IPS-20b (cell line): Measurements from ENCODE around the gene MEOX1.
"Not testable (repeated sequence)": the region's sequence is repeated elsewhere in the genome, so short reads cannot be mapped to it uniquely, and the experiment has no call there.

Source experiments
- H3K27ac ChIP-seq: one replicate; pipeline ENCODE4 v1.5.1; 2013; ENCODE audit warnings: low read length
- H3K27me3 ChIP-seq: 2 replicates; pipeline ENCODE4 v1.6.1; 2013; ENCODE audit warnings: mild to moderate bottlenecking, low read length, inconsistent platforms; ENCODE audit not compliant: insufficient read depth
- H3K36me3 ChIP-seq: 2 replicates; pipeline ENCODE4 v1.6.1; 2013; ENCODE audit warnings: low read depth, mild to moderate bottlenecking, inconsistent platforms, low read length, moderate library complexity; ENCODE audit not compliant: insufficient read depth
- H3K4me1 ChIP-seq: 2 replicates; pipeline ENCODE4 v1.6.1; 2013; ENCODE audit warnings: mild to moderate bottlenecking, control low read depth, inconsistent platforms, low read length, moderate library complexity; ENCODE audit not compliant: insufficient read depth
- H3K4me3 ChIP-seq: 2 replicates; pipeline ENCODE4 v1.5.1; 2013; ENCODE audit warnings: mild to moderate bottlenecking, low read length, inconsistent platforms
- H3K9ac ChIP-seq: 2 replicates; pipeline ENCODE4 v1.6.1; 2013; ENCODE audit warnings: low read depth, mild to moderate bottlenecking, inconsistent platforms, low read length, moderate library complexity
- H3K9me3 ChIP-seq: 2 replicates; pipeline ENCODE4 v1.6.1; 2013; ENCODE audit warnings: mild to moderate bottlenecking, low read depth, low read length, inconsistent platforms; ENCODE audit not compliant: insufficient read depth

The MEOX1 gene

GRCh38 chr17:43612515-43612914 is 49.2 kb downstream of the MEOX1 start:
- H3K9me3 ChIP-seq: peaks cover 6% of the 10 kb centered on the region
- H3K36me3 ChIP-seq: no peaks in the 10 kb centered on the region
- H3K4me1 ChIP-seq: no peaks in the 10 kb centered on the region; the same call in 1 of the 2 replicates
- no peaks in the 10 kb centered on the region for H3K27me3 ChIP-seq
- H3K9ac ChIP-seq: no peak overlapping the region
- H3K27ac ChIP-seq: no peak overlapping the region
- H3K4me3 ChIP-seq: no peak overlapping the region

- no peaks in the 10 kb centered on the region for H3K36me3 ChIP-seq
- H3K4me1 ChIP-seq: no peaks in the 10 kb centered on the region; the same call in 1 of the 2 replicates
- no peak overlapping the region for H3K4me3 ChIP-seq
- peaks cover 6% of the 10 kb centered on the region for H3K9me3 ChIP-seq
- no peak overlapping the region for H3K27ac ChIP-seq
- no peak overlapping the region for H3K9ac ChIP-seq
- no peaks in the 10 kb centered on the region for H3K27me3 ChIP-seq
These were observed 50.3 kb downstream of the MEOX1 start for GRCh38 chr17:43611230-43611969.

- Histone ChIP-seq H3K27me3 (no peaks in the 10 kb centered on the region), H3K36me3 (no peaks in the 10 kb centered on the region), H3K9me3 (peaks cover 6% of the 10 kb centered on the region), H3K4me1 (no peaks in the 10 kb centered on the region; the same call in 1 of the 2 replicates), H3K27ac (no peak overlapping the region), H3K4me3 (no peak overlapping the region), H3K9ac (no peak overlapping the region)
These were observed 51.9 kb downstream of the MEOX1 start for GRCh38 chr17:43609613-43610385.

- H3K9ac ChIP-seq: no peak overlapping the region
- peaks cover 6% of the 10 kb centered on the region for H3K9me3 ChIP-seq
- H3K36me3 ChIP-seq: no peaks in the 10 kb centered on the region
- no peaks in the 10 kb centered on the region; the same call in 1 of the 2 replicates for H3K4me1 ChIP-seq
- H3K27ac ChIP-seq: no peak overlapping the region
- H3K27me3 ChIP-seq: no peaks in the 10 kb centered on the region
- no peak overlapping the region for H3K4me3 ChIP-seq
These were observed 53.4 kb downstream of the MEOX1 start for GRCh38 chr17:43608313-43608712.

GRCh38 chr17:43604549-43604948 is 57.2 kb downstream of the MEOX1 start:
- no peaks in the 10 kb centered on the region for H3K27me3 ChIP-seq
- H3K4me3 ChIP-seq: no peak overlapping the region

GRCh38 chr17:43603321-43603720 is 58.4 kb downstream of the MEOX1 start:
- Histone ChIP-seq H3K27ac (no peak overlapping the region), H3K27me3 (no peaks in the 10 kb centered on the region), H3K4me3 (no peak overlapping the region), H3K36me3 (no peaks in the 10 kb centered on the region), H3K9me3 (no peaks in the 10 kb centered on the region), H3K4me1 (no peaks in the 10 kb centered on the region; the same call in 1 of the 2 replicates), H3K9ac (no peak overlapping the region)

More at GRCh38 chr17:43604549-43604948, 57.2 kb downstream of the MEOX1 start:
- no peaks in the 10 kb centered on the region for H3K9me3 ChIP-seq
- no peak overlapping the region for H3K27ac ChIP-seq
- no peak overlapping the region for H3K9ac ChIP-seq
- H3K4me1 ChIP-seq: no peaks in the 10 kb centered on the region
- no peaks in the 10 kb centered on the region for H3K36me3 ChIP-seq

- not testable (repeated sequence) for H3K27ac ChIP-seq, H3K36me3 ChIP-seq, H3K27me3 ChIP-seq, H3K4me3 ChIP-seq, H3K4me1 ChIP-seq, H3K9me3 ChIP-seq, H3K9ac ChIP-seq
These were observed 59.2 kb downstream of the MEOX1 start for GRCh38 chr17:43602556-43602955.

- Histone ChIP-seq H3K27ac (no peak overlapping the region), H3K27me3 (no peaks in the 10 kb centered on the region), H3K4me1 (no peaks in the 10 kb centered on the region; the same call in 1 of the 2 replicates), H3K4me3 (no peak overlapping the region), H3K36me3 (no peaks in the 10 kb centered on the region), H3K9ac (no peak overlapping the region), H3K9me3 (no peaks in the 10 kb centered on the region)
These were observed 60.3 kb downstream of the MEOX1 start for GRCh38 chr17:43601280-43602039.

- Histone ChIP-seq H3K27me3 (no peaks in the 10 kb centered on the region), H3K9me3 (no peaks in the 10 kb centered on the region), H3K27ac (no peak overlapping the region), H3K4me1 (no peaks in the 10 kb centered on the region; the same call in 1 of the 2 replicates), H3K36me3 (no peaks in the 10 kb centered on the region), H3K9ac (no peak overlapping the region), H3K4me3 (no peak overlapping the region)
These were observed 61.9 kb downstream of the MEOX1 start for GRCh38 chr17:43599835-43600234.

GRCh38 chr17:43599046-43599395 is 62.7 kb downstream of the MEOX1 start:
- H3K27ac ChIP-seq: no peak overlapping the region
- no peak overlapping the region for H3K4me3 ChIP-seq
- no peaks in the 10 kb centered on the region for H3K36me3 ChIP-seq
- H3K9ac ChIP-seq: no peak overlapping the region
- H3K9me3 ChIP-seq: no peaks in the 10 kb centered on the region
- H3K27me3 ChIP-seq: no peaks in the 10 kb centered on the region
- H3K4me1 ChIP-seq: no peaks in the 10 kb centered on the region; the same call in 1 of the 2 replicates

- Histone ChIP-seq H3K27ac (no peak overlapping the region), H3K4me3 (no peak overlapping the region)
These were observed 63.2 kb downstream of the MEOX1 start for GRCh38 chr17:43598357-43599045.

More at GRCh38 chr17:43598357-43599045, 63.2 kb downstream of the MEOX1 start:
- H3K4me1 ChIP-seq: no peaks in the 10 kb centered on the region; the same call in 1 of the 2 replicates
- H3K36me3 ChIP-seq: no peaks in the 10 kb centered on the region
- no peaks in the 10 kb centered on the region for H3K27me3 ChIP-seq
- H3K9ac ChIP-seq: no peak overlapping the region
- no peaks in the 10 kb centered on the region for H3K9me3 ChIP-seq
